T-helper 2 cell treated with Interferon-gamma antibody and Interleukin-4, amounts not matched to agents 5 μg/mL and 100 μg/mL, for 36 hours (primary cell): ENCODE measurements around the gene TMEM238.
A peak's percentile ranks its signal among the peaks of the same experiment; 100 is the strongest.

ENCODE experiments used
- DNase-seq: peaks from one replicate; pipeline ENCODE4 v3.0.0; 2021; ENCODE audit warnings: low spot score
- H3K27ac Mint-ChIP-seq: one replicate; pipeline ENCODE4 v1.8.0; 2021; ENCODE audit warnings: mild to moderate bottlenecking, mixed read lengths
- H3K27me3 Mint-ChIP-seq: one replicate; pipeline ENCODE4 v1.8.0; 2021; ENCODE audit warnings: low read depth, mixed read lengths
- H3K36me3 Mint-ChIP-seq: one replicate; pipeline ENCODE4 v1.8.0; 2021; ENCODE audit warnings: low read depth, mixed read lengths
- H3K4me1 Mint-ChIP-seq: one replicate; pipeline ENCODE4 v1.8.0; 2021; ENCODE audit warnings: low read depth, mixed read lengths
- H3K4me3 Mint-ChIP-seq: one replicate; pipeline ENCODE4 v1.8.0; 2022; ENCODE audit warnings: mild to moderate bottlenecking, moderate library complexity, mixed read lengths
- H3K9me3 Mint-ChIP-seq: one replicate; pipeline ENCODE4 v1.8.0; 2021; ENCODE audit warnings: mixed read lengths

TMEM238 gene

GRCh38 chr19:55352040-55352439 is 32.1 kb downstream of the TMEM238 start:
- no peak for DNase-seq
- Mint-ChIP-seq H3K27ac (no peak overlapping the region), H3K27me3 (peaks cover 46% of the 10 kb centered on the region), H3K4me3 (no peak overlapping the region), H3K4me1 (peaks cover 17% of the 10 kb centered on the region), H3K9me3 (no peaks in the 10 kb centered on the region), H3K36me3 (peaks cover 2% of the 10 kb centered on the region)

DNA sequence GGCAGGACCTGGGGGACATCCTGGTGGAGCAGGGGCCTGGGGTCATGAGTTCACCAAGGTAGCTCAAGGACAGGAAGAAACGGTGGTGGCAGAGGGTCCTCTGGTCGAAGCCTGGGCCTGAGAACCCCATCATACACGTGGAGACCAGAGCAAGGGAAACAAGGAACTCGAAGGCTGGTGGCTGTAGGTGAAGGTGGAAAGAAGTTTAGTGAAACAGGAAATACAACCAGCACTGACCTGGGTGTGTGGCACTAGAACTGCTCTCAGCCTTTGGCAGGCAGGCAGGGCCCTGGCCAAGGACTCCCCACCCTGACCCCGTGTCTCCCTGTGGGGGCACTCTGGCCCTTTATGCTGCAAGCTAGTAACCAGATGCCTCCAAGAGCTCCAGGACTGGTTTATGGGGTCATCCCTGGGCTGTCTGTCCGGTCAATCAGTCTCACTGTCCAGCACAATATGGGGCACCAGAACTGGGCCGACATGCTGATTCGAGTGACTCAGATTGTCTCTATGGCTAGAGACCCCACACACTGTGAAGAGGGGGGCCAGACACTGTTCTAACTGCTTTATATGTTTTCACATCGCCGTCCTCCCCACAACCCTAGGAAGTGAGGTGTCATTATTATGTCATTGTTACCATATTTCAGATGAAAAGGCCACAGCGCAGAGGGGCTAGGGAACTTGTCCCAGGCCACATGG is 33.3 kb downstream of the TMEM238 start:
- Mint-ChIP-seq H3K4me3 (no peak overlapping the region), H3K36me3 (peaks cover 2% of the 10 kb centered on the region), H3K9me3 (no peaks in the 10 kb centered on the region), H3K27ac (no peak overlapping the region), H3K27me3 (peaks cover 35% of the 10 kb centered on the region), H3K4me1 (peaks cover 17% of the 10 kb centered on the region)
- no peak for DNase-seq

- Mint-ChIP-seq H3K27me3 (peaks cover 25% of the 10 kb centered on the region), H3K9me3 (no peaks in the 10 kb centered on the region), H3K4me1 (peaks cover 17% of the 10 kb centered on the region), H3K27ac (no peak overlapping the region), H3K36me3 (peaks cover 4% of the 10 kb centered on the region), H3K4me3 (no peak overlapping the region)
- no peak for DNase-seq
Observed at GRCh38 chr19:55348317-55349034, 35.6 kb downstream of the TMEM238 start.

DNA sequence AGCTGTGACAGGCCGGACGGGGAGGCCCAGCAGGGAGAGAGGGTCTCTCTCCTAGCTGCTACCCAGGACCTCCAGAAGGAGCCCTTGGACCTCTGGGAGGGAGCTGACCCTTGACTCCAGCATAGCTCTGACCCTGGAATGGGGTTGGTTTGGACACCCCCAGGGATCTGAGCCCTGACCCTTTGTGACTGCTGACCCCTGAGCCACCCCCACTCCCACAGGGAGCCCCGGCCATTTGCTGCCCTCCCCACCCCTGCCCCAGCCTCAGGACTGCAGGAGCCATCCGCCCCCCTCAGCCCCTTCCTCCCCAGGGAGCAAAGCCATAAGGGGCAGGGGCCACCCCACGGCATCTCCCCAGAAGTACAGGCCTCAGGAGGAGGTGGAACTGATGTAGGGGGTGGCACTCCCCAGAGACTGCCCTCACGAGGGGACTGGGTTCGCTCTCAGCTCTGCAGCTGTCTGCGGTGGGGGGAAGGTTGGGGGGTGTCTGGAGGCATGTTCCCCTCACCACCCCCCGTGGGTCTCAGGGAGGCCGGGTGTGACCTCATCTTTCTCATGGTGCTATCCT is 36.6 kb downstream of the TMEM238 start:
- no peak overlapping the region for H3K4me3 Mint-ChIP-seq
- DNase-seq: no peak
- peaks cover 15% of the 10 kb centered on the region for H3K27me3 Mint-ChIP-seq
- H3K9me3 Mint-ChIP-seq: no peaks in the 10 kb centered on the region
- peak overlapping the region; percentile 20 for H3K27ac Mint-ChIP-seq
- H3K4me1 Mint-ChIP-seq: peaks cover 9% of the 10 kb centered on the region
- peaks cover 2% of the 10 kb centered on the region for H3K36me3 Mint-ChIP-seq

GRCh38 chr19:55346725-55347441 is 37.2 kb downstream of the TMEM238 start:
- Mint-ChIP-seq H3K9me3 (no peaks in the 10 kb centered on the region), H3K4me1 (peaks cover 7% of the 10 kb centered on the region), H3K27me3 (peaks cover 9% of the 10 kb centered on the region), H3K4me3 (no peak overlapping the region), H3K36me3 (peaks cover 2% of the 10 kb centered on the region), H3K27ac (no peak overlapping the region)
- no peak for DNase-seq

DNA sequence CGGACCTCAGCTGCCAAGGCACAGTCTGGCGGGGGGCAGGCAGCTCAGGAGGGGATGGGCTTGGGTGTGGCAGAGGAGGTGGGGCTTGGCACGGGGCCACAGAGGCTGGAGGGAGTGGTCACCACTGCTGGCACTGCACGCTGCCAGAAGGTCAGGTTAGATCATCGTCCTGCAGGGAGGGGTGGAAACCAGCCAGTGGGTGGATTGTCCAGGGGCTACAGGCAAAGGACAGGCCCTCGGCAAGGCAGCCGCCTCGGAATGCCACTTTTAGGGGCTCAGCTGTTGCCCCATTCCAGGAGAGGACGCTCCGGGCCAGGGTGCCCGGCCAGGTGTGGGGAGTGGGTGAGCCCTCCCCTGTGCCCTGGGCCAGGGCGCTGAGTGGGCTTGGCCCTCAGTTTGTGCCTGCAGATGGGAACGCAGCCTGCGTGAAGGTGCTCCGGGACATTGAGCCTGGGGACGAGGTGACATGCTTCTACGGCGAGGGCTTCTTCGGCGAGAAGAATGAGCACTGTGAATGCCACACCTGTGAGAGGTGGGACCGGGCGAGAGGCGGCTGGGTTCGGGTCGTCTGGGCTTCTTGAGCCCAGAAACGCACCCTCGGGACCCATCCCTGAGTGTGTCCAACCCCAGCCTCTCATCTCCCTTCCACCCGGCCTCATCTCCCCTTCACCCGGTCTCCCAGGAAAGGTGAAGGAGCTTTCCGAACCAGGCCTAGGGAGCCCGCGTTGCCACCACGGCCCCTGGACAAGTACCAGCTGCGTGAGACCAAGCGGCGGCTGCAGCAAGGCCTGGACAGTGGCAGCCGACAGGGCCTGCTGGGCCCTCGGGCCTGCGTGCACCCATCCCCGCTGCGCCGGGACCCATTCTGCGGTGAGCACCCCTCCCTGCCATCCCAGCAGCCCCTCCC is 38.0 kb downstream of the TMEM238 start:
- Mint-ChIP-seq H3K4me1 (peaks cover 3% of the 10 kb centered on the region), H3K27ac (no peak overlapping the region), H3K9me3 (no peaks in the 10 kb centered on the region), H3K4me3 (no peak overlapping the region), H3K36me3 (peaks cover 4% of the 10 kb centered on the region), H3K27me3 (peaks cover under 1% of the 10 kb centered on the region)
- DNase-seq: no peak

GRCh38 chr19:55345101-55345817 is 38.8 kb downstream of the TMEM238 start:
- Mint-ChIP-seq H3K27ac (no peak overlapping the region), H3K36me3 (peaks cover 4% of the 10 kb centered on the region), H3K27me3 (no peaks in the 10 kb centered on the region), H3K4me1 (peaks cover 5% of the 10 kb centered on the region), H3K4me3 (no peak overlapping the region), H3K9me3 (no peaks in the 10 kb centered on the region)
- no peak for DNase-seq

DNA sequence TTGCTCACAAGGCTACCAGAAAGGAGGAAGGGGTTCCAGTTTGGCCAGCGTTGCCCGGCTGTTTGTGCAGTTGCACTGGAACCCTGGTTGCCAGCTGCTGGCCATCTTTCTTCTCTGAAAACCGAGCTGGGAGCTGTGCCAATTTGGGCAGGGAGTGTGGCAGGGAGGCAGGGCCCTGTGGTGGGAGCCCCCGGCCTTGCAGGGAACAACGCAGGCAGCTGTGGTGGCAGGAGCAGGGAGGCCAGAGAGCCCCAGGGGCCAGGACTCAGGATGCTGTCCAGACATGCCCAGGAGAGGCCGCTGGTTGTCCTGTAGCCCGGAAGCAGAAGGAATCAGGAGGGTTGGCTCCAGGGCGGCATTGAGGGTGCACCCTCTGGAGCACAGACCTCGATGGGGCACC is 39.6 kb downstream of the TMEM238 start:
- Mint-ChIP-seq H3K27me3 (no peaks in the 10 kb centered on the region), H3K9me3 (no peaks in the 10 kb centered on the region), H3K27ac (no peak overlapping the region), H3K4me1 (peaks cover 5% of the 10 kb centered on the region), H3K4me3 (no peak overlapping the region), H3K36me3 (peaks cover 4% of the 10 kb centered on the region)
- DNase-seq: no peak

DNA sequence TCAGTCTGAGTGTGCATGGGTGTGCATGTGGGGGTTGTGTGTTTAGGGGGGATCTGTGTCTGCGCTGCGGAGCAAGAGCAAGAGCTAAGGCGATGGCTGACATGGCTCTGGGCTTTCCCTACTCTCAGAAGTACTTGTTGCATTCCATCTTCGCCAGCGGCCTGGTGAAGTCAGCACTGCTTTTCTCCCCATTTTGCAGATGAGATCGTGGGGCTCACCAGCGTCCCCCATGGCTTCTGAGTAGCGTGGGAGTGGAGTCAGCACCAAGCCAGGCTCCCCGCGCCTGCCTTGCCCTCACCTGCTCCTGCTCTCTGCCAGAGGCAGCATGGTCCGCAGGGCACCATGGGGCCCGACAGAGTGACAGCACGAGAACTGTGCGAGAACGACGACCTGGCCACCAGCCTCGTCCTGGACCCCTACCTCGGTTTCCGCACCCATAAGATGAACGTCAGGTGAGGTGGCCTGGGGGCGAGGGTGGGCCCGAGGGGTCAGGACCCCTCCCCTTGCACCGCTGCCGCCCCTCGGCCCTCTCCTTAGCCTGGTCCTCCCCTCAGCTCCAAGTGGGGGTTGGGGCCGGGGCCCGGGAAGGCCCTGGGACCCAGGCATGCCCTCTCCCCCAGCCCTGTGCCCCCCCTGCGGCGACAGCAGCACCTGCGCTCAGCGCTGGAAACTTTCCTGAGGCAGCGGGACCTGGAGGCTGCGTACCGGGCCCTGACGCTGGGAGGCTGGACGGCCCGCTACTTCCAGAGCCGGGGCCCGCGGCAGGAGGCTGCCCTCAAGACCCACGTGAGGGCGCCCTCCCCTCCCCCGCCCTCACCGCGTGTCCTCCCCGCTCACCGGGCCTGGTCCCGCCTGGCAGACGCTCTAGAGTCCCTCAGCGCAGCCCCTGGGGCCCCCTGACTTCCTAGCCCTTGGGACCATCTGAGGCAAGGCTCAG is 42.2 kb downstream of the TMEM238 start:
- DNase-seq: no peak
- Mint-ChIP-seq H3K4me1 (peaks cover 12% of the 10 kb centered on the region), H3K27me3 (no peaks in the 10 kb centered on the region), H3K36me3 (peaks cover 4% of the 10 kb centered on the region), H3K9me3 (no peaks in the 10 kb centered on the region), H3K27ac (peak overlapping the region; percentile 71), H3K4me3 (peak overlapping the region; percentile 73)

GRCh38 chr19:55341171-55341588 is 42.9 kb downstream of the TMEM238 start:
- Mint-ChIP-seq H3K27ac (peak overlapping the region; percentile 90), H3K4me3 (peak overlapping the region; percentile 88), H3K9me3 (no peaks in the 10 kb centered on the region), H3K4me1 (peaks cover 12% of the 10 kb centered on the region), H3K27me3 (peaks cover 5% of the 10 kb centered on the region), H3K36me3 (peaks cover 4% of the 10 kb centered on the region)
- DNase-seq: peak; percentile 69

- Mint-ChIP-seq H3K27me3 (peaks cover 7% of the 10 kb centered on the region), H3K9me3 (no peaks in the 10 kb centered on the region), H3K36me3 (peaks cover 4% of the 10 kb centered on the region), H3K27ac (peak overlapping the region; percentile 90), H3K4me1 (peaks cover 12% of the 10 kb centered on the region), H3K4me3 (peak overlapping the region; percentile 88)
- DNase-seq: no peak
Observed at GRCh38 chr19:55340784-55341147, 43.3 kb downstream of the TMEM238 start.
